SK-N-SH (cell line): ENCODE measurements around the gene PELI2. TPM values are rescaled to one million over a fixed set of nuclear protein-coding genes. Genes with fewer than 3 reads are reported as not detected.

Experiments
- CTCF ChIA-PET: fragments of 300-600, 350-600 bp; formaldehyde crosslinking; extraction: SDS; loops from one replicate; lab custom pipeline; 2021; lab: Yijun Ruan, JAX
- POLR2A ChIA-PET: fragments of 350-600 bp; sonication (Branson Sonifier 250); formaldehyde crosslinking; extraction: SDS; loops from one replicate; lab custom pipeline; 2020; ENCODE audit warnings: antibody characterized with exemption, inconsistent platforms; lab: Yijun Ruan, JAX
- DNase-seq: peaks from one replicate; pipeline ENCODE4 v3.0.0; 2012
- H2AFZ ChIP-seq: fragments of 200-600 bp; sonication (generic); 2 replicates; pipeline ENCODE4 v1.8.1; 2016; ENCODE audit warnings: antibody characterized with exemption, mild to moderate bottlenecking, low read depth
- H3F3A ChIP-seq: fragments of 200-600 bp; sonication (generic); replicated peaks from 2 replicates; pipeline ENCODE3; 2016; ENCODE audit warnings: antibody characterized with exemption, mild to moderate bottlenecking; ENCODE audit not compliant: insufficient read depth
- H3K27ac ChIP-seq, 2 experiments: fragments of 200-500 bp in 1 of 2; fragments of 200-600 bp in 1 of 2; sonication (Bioruptor generic) in 1 of 2; sonication (generic), shearing (Covaris generic) in 1 of 2; 2 replicates each; pipeline versions ENCODE4 v1.5.1 to v1.6.1; 2014 to 2016; ENCODE audit warnings: low read depth in 2 of 2, inconsistent platforms in 1 of 2, low read length in 1 of 2, mild to moderate bottlenecking in 1 of 2, mixed read lengths in 1 of 2
- H3K27me3 ChIP-seq: fragments of 200-600 bp; sonication (generic), shearing (Covaris generic); 2 replicates; pipeline ENCODE4 v1.6.1; 2016; ENCODE audit warnings: mixed run types; ENCODE audit not compliant: insufficient read depth
- H3K36me3 ChIP-seq, 2 experiments: fragments of 200-500 bp in 1 of 2; fragments of 200-600 bp in 1 of 2; sonication (Bioruptor generic) in 1 of 2; sonication (generic) in 1 of 2; replicated peaks in 1 of 2; 2 replicates each; pipeline versions ENCODE3 to v1.5.1; 2014 to 2016; ENCODE audit warnings: low read length in 1 of 2, mild to moderate bottlenecking in 1 of 2; ENCODE audit not compliant: insufficient read depth in 2 of 2, control insufficient read depth in 1 of 2
- H3K4me1 ChIP-seq, 2 experiments: fragments of 200-500 bp in 1 of 2; fragments of 200-600 bp in 1 of 2; sonication (Bioruptor generic) in 1 of 2; sonication (generic), shearing (Covaris generic) in 1 of 2; 2 replicates each; pipeline versions ENCODE4 v1.5.1 to v1.6.1; 2014 to 2016; ENCODE audit warnings: low read depth in 1 of 2, low read length in 1 of 2, mixed run types in 1 of 2; ENCODE audit not compliant: insufficient read depth in 2 of 2, control insufficient read depth in 1 of 2
- H3K4me2 ChIP-seq: fragments of 200-600 bp; sonication (generic), shearing (Covaris generic); 2 replicates; pipeline ENCODE4 v1.6.1; 2017; ENCODE audit warnings: mixed run types
- H3K4me3 ChIP-seq, 2 experiments: fragments of 200-500 bp in 1 of 2; fragments of 200-600 bp in 1 of 2; sonication (Bioruptor generic) in 1 of 2; sonication (generic), shearing (Covaris generic) in 1 of 2; 2 replicates each; pipeline versions ENCODE4 v1.5.1 to v1.8.1; 2014 to 2016; ENCODE audit warnings: low read depth in 2 of 2, inconsistent platforms in 1 of 2, low read length in 1 of 2, mild to moderate bottlenecking in 1 of 2, mixed read lengths in 1 of 2, moderate library complexity in 1 of 2
- H3K79me2 ChIP-seq: fragments of 200-600 bp; sonication (generic); 2 replicates; pipeline ENCODE4 v1.8.1; 2017; ENCODE audit warnings: mild to moderate bottlenecking; ENCODE audit not compliant: insufficient read depth
- H3K9ac ChIP-seq: fragments of 200-600 bp; sonication (generic); 2 replicates; pipeline ENCODE4 v1.6.1; 2017; ENCODE audit warnings: mixed run types
- H3K9me2 ChIP-seq: fragments of 200-600 bp; sonication (generic); 2 replicates; pipeline ENCODE4 v1.6.1; 2017; ENCODE audit warnings: mixed run types
- H3K9me3 ChIP-seq: fragments of 200-600 bp; sonication (generic); 2 replicates; pipeline ENCODE4 v1.6.1; 2017; ENCODE audit warnings: mixed run types, mild to moderate bottlenecking, moderate library complexity
- H4K20me1 ChIP-seq: fragments of 200-600 bp; sonication (generic); 2 replicates; pipeline ENCODE4 v1.6.1; 2017; ENCODE audit warnings: mild to moderate bottlenecking, mixed run types; ENCODE audit not compliant: insufficient read depth
- CTCF ChIP-seq: fragments of 200-600 bp; sonication (generic); IDR thresholded peaks from 2 replicates; pipeline ENCODE4 v1.6.1; 2017; ENCODE audit warnings: antibody characterized with exemption, mild to moderate bottlenecking, moderate library complexity
- ELF1 ChIP-seq: IDR thresholded peaks from 2 replicates; pipeline ENCODE4 v1.4.0; 2012
- EP300 ChIP-seq, 2 experiments: IDR thresholded peaks; 2 replicates each; pipeline versions ENCODE4 v1.4.0 to v1.6.1; 2012; ENCODE audit warnings: borderline replicate concordance in 1 of 2, low read depth in 1 of 2, low read length in 1 of 2
- FOSL2 ChIP-seq: IDR thresholded peaks from 2 replicates; pipeline ENCODE4 v1.4.0; 2012; ENCODE audit warnings: low read depth, mild to moderate bottlenecking, moderate library complexity, borderline replicate concordance
- FOXJ3 ChIP-seq: sonication (generic); formaldehyde crosslinking; IDR thresholded peaks from 2 replicates; pipeline ENCODE4 v1.5.1; 2020; ENCODE audit warnings: mild to moderate bottlenecking, missing genetic modification reagents
- GATA2 ChIP-seq: sonication (generic); formaldehyde crosslinking; IDR thresholded peaks from 2 replicates; pipeline ENCODE4 v1.5.0; 2020; ENCODE audit warnings: mild to moderate bottlenecking, missing genetic modification reagents
- IRF3 ChIP-seq: fragments of 150-350 bp; IDR thresholded peaks from 2 replicates; pipeline ENCODE4 v1.6.1; 2016; ENCODE audit warnings: mild to moderate bottlenecking, low read depth, low read length
- JUND ChIP-seq: IDR thresholded peaks from 2 replicates; pipeline ENCODE4 v1.4.0; 2012
- MEF2A ChIP-seq: IDR thresholded peaks from 2 replicates; pipeline ENCODE4 v1.4.0; 2012; ENCODE audit warnings: low read depth, borderline replicate concordance
- PBX3 ChIP-seq: IDR thresholded peaks from 2 replicates; pipeline ENCODE4; 2012
- POLR2AphosphoS5 ChIP-seq: IDR thresholded peaks from 2 replicates; pipeline ENCODE4 v1.6.1; 2012; ENCODE audit warnings: low read depth, low read length
- RAD21 ChIP-seq: IDR thresholded peaks from 2 replicates; pipeline ENCODE4 v1.6.1; 2012; ENCODE audit warnings: mild to moderate bottlenecking, low read length
- RFX5 ChIP-seq: IDR thresholded peaks from 2 replicates; pipeline ENCODE4 v1.6.1; 2012; ENCODE audit warnings: mild to moderate bottlenecking, improper control_type of control experiment, low read length
- TCF12 ChIP-seq: IDR thresholded peaks from 2 replicates; pipeline ENCODE4 v1.4.0; 2012
- TEAD4 ChIP-seq: IDR thresholded peaks from 2 replicates; pipeline ENCODE4 v1.4.0; 2012; ENCODE audit warnings: mild to moderate bottlenecking, borderline replicate concordance; ENCODE audit not compliant: insufficient read depth
- USF2 ChIP-seq: fragments of 150-350 bp; IDR thresholded peaks from 2 replicates; pipeline ENCODE4 v1.6.1; 2017; ENCODE audit warnings: antibody characterized with exemption, low read length, low read depth, borderline replicate concordance
- YY1 ChIP-seq: IDR thresholded peaks from 2 replicates; pipeline ENCODE4 v1.4.0; 2012; ENCODE audit warnings: low read depth, mild to moderate bottlenecking
- ZBTB33 ChIP-seq: IDR thresholded peaks from 2 replicates; pipeline ENCODE4 v1.4.0; 2012; ENCODE audit warnings: low read depth, borderline replicate concordance
- WGBS: methylation state at CpG from one replicate; pipeline ENCODE4 v1.1.6; 2017; ENCODE audit warnings: low lambda C conversion rate; 5-methylcytosine and 5-hydroxymethylcytosine counted together
- polyA plus RNA-seq, 3 experiments: library from polyadenylated mRNA; depleted of rRNA; stranded (reverse); fragments of >200 nt; gene quantifications; 2 replicates each; pipeline ENCODE4 v1.2.3, GENCODE V29; 2012

The PELI2 gene
- polyA plus RNA-seq, 1 of the 3 experiments (the other 2 are of a cell fraction), result not detected

- Histone ChIP-seq H3K9me3 (no peaks in the 10 kb centered on the region), H3K27me3 (peaks cover 29% of the 10 kb centered on the region), H3K36me3 (no peaks in the 10 kb centered on the region), H3K27ac (no peak overlapping the region), H2AFZ (no peak overlapping the region), H3K9ac (no peak overlapping the region), H3K4me2 (no peak overlapping the region), H3K4me1 (no peaks in the 10 kb centered on the region), H3K79me2 (no peaks in the 10 kb centered on the region), H3F3A (no peaks in the 10 kb centered on the region), H3K4me3 (no peak overlapping the region), H3K9me2 (no peaks in the 10 kb centered on the region), H4K20me1 (no peaks in the 10 kb centered on the region)
- no peak for DNase-seq
- POLR2A ChIA-PET, result no interaction called here
- TF ChIP-seq FOSL2 (no peak), CTCF (no peak), EP300 (IDR thresholded peaks at IDR 0.05; ENCODE audit: borderline replicate concordance in 1 of 2, low read depth in 1 of 2, low read length in 1 of 2) (no peak), JUND (no peak), TCF12 (no peak), ELF1 (no peak), ZBTB33 (no peak), FOXJ3 (CRISPR knock-in tag) (no peak), RFX5 (no peak), PBX3 (no peak), MEF2A (no peak), YY1 (no peak), USF2 (no peak)
- CTCF ChIA-PET, result no interaction called here
- WGBS, result 6% methylated on average over 2 of the region's 2 CpGs
Observed at GRCh38 chr14:56210571-56210970, 92.4 kb downstream of the PELI2 start.

GRCh38 chr14:56211084-56211483, 92.9 kb downstream of the PELI2 start:
- H3K9ac ChIP-seq, result no peak overlapping the region
- TF ChIP-seq CTCF (no peak), GATA2 (no peak), RAD21 (no peak), TEAD4 (no peak), POLR2AphosphoS5 (no peak), IRF3 (no peak)

More at GRCh38 chr14:56211084-56211483, 92.9 kb downstream of the PELI2 start:
- H3K4me3 ChIP-seq, result no peak overlapping the region
- ChIA-PET CTCF (no interaction called here), POLR2A (no interaction called here)
- no peaks in the 10 kb centered on the region for H3K36me3 ChIP-seq
- H3K9me3 ChIP-seq, result no peaks in the 10 kb centered on the region
- no peaks in the 10 kb centered on the region for H3K4me1 ChIP-seq
- peaks cover 27% of the 10 kb centered on the region for H3K27me3 ChIP-seq
- no peak overlapping the region for H3K27ac ChIP-seq
- no peaks in the 10 kb centered on the region for H3K9me2 ChIP-seq
- no peaks in the 10 kb centered on the region for H3K79me2 ChIP-seq
- H3K4me2 ChIP-seq, result no peak overlapping the region
- H3F3A ChIP-seq, result no peaks in the 10 kb centered on the region
- WGBS, result 16% methylated on average over 3 of the region's 3 CpGs
- no peaks in the 10 kb centered on the region for H4K20me1 ChIP-seq
- H2AFZ ChIP-seq, result no peak overlapping the region
- no peak for DNase-seq
